ENCODE results near the gene MIOX. TPM values are rescaled to one million over a fixed set of nuclear protein-coding genes. Genes with fewer than 3 reads are reported as not detected.

Gene MIOX
- total RNA-seq, 1 donor: not detected

DNA sequence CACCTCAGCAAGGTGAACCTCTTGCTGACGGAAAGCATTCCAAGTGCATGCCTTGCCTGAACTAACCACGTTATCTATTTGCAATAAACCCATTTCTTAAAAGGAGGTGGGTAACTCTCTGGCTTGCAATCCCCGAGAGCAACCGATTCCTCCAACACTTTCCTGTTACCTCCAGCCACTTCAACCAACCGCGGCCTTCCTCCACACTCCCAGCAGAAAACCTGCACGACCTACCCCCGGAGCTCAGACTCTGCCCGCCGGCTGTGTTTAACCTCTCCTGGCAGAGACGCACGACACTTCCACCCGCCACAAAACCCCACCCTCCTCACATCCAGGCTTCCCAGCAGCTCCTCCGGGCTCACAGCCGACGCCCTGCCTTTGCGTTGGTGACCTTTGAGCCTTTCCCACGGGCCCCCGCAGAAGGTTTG, 38.0 kb downstream of the MIOX start:
- Histone ChIP-seq H3K9me3 (ENCODE audit: low read depth, low read length) (no peaks in the 10 kb centered on the region), H4K20me1 (ENCODE audit: insufficient read depth, low read length) (peaks cover 29% of the 10 kb centered on the region), H3K79me2 (ENCODE audit: insufficient read depth, low read length) (peaks cover 30% of the 10 kb centered on the region), H3K36me3 (ENCODE audit: insufficient read depth, low read length) (peaks cover 15% of the 10 kb centered on the region), H2AFZ (ENCODE audit: low read length) (peak overlapping the region; percentile 65), H3K27me3 (ENCODE audit: insufficient read depth, low read length) (no peaks in the 10 kb centered on the region), H3K4me3 (ENCODE audit: insufficient read depth, low read length) (peak overlapping the region; percentile 86), H3K27ac (ENCODE audit: low read depth, low read length) (peak overlapping the region; percentile 78), H3K4me2 (ENCODE audit: insufficient read depth, low read length) (peak overlapping the region; percentile 96), H3K4me1 (ENCODE audit: insufficient read depth, low read length) (peaks cover 13% of the 10 kb centered on the region)
- TF ChIP-seq, protein P1, sequence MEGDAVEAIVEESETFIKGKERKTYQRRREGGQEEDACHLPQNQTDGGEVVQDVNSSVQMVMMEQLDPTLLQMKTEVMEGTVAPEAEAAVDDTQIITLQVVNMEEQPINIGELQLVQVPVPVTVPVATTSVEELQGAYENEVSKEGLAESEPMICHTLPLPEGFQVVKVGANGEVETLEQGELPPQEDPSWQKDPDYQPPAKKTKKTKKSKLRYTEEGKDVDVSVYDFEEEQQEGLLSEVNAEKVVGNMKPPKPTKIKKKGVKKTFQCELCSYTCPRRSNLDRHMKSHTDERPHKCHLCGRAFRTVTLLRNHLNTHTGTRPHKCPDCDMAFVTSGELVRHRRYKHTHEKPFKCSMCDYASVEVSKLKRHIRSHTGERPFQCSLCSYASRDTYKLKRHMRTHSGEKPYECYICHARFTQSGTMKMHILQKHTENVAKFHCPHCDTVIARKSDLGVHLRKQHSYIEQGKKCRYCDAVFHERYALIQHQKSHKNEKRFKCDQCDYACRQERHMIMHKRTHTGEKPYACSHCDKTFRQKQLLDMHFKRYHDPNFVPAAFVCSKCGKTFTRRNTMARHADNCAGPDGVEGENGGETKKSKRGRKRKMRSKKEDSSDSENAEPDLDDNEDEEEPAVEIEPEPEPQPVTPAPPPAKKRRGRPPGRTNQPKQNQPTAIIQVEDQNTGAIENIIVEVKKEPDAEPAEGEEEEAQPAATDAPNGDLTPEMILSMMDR (IDR thresholded peaks at IDR 0.05; ENCODE audit: extremely low read depth, low read depth, low read length): no peak
- no peak for DNase-seq (ENCODE audit: insufficient read length, low spot score, missing footprints)

DNA sequence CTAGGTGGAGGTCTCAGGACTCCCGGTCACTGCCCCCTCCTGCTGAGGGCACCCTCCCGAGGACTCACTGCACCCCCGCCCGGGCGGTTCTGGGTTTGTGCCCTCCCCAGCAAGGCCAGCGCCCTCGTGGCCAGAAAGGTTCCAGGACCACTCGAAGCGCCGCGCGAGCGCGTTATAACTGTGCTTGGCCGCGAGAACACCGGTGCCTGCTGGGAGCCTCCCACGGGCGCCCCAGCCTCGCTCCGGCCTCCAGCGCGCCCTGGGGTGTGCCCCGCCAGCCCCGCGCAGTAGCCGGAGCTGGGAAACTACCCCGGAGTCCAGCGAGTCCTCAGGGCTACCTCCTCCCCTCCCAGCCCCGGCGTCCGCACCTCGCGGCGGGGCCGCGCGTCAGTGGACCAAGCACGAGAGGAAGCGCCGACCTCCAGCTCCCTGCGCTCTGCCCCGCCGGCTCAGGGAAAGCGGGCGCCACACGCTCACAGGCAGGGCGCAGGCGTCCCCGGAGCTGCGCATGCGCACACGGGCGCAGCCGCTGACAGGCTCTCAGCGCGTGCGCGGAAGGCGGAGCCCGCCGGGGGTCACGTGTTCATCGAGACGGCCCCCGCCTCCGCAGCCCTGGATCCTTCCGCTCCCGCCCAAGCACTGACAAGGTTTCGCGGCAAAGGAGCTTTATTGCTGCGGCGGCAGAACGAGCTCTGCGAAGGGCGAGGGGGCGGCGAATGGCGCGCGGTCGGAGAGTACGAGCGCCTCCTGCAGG, 38.6 kb downstream of the MIOX start, which contains the start of gene SCO2:
Gene SCO2, minus strand, starts transcription at position 495 of the 754 bp plus-strand sequence. CDS start 1,187 bp downstream, outside the sequence.
- H3K9me3 ChIP-seq (ENCODE audit: low read depth, low read length): no peaks in the 10 kb centered on the region
- TF ChIP-seq, protein P1 (IDR thresholded peaks at IDR 0.05; ENCODE audit: extremely low read depth, low read depth, low read length): peak; percentile 42
- H3K27me3 ChIP-seq (ENCODE audit: insufficient read depth, low read length): no peaks in the 10 kb centered on the region
- peaks cover 15% of the 10 kb centered on the region for H3K36me3 ChIP-seq (ENCODE audit: insufficient read depth, low read length)
- peak within 1 kb of the TSS; percentile 78 for H3K27ac ChIP-seq (ENCODE audit: low read depth, low read length)
- peaks cover 29% of the 10 kb centered on the region for H4K20me1 ChIP-seq (ENCODE audit: insufficient read depth, low read length)
- peaks cover 14% of the 10 kb centered on the region for H3K4me1 ChIP-seq (ENCODE audit: insufficient read depth, low read length)
- H3K4me2 ChIP-seq (ENCODE audit: insufficient read depth, low read length): peak within 1 kb of the TSS; percentile 96
- peaks cover 30% of the 10 kb centered on the region for H3K79me2 ChIP-seq (ENCODE audit: insufficient read depth, low read length)
- peak within 1 kb of the TSS; percentile 86 for H3K4me3 ChIP-seq (ENCODE audit: insufficient read depth, low read length)
- H2AFZ ChIP-seq (ENCODE audit: low read length): peak within 1 kb of the TSS; percentile 65
- DNase-seq (ENCODE audit: insufficient read length, low spot score, missing footprints): peak; percentile 100

DNA sequence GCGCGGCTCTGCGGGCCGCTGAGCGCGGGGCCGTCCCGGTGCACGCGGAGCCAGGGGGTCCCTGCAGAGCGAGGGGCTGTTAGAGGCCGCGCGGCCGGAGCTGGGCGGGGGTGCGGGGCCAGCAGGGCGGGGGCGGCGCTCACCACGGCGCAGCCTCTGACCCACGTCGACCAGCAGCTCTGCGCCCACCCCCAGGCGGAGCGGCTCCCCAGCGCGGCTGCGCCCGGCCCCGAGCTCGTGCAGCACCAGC, 39.1 kb downstream of the MIOX start:
- peak overlapping the region; percentile 56 for H3K27ac ChIP-seq (ENCODE audit: low read depth, low read length)
- DNase-seq (ENCODE audit: insufficient read length, low spot score, missing footprints): no peak
- H3K27me3 ChIP-seq (ENCODE audit: insufficient read depth, low read length): no peaks in the 10 kb centered on the region
- peaks cover 15% of the 10 kb centered on the region for H3K36me3 ChIP-seq (ENCODE audit: insufficient read depth, low read length)
- TF ChIP-seq, protein P1 (IDR thresholded peaks at IDR 0.05; ENCODE audit: extremely low read depth, low read depth, low read length): no peak
- H3K4me1 ChIP-seq (ENCODE audit: insufficient read depth, low read length): peaks cover 18% of the 10 kb centered on the region
- peak overlapping the region; percentile 15 for H2AFZ ChIP-seq (ENCODE audit: low read length)
- peak overlapping the region; percentile 96 for H3K4me2 ChIP-seq (ENCODE audit: insufficient read depth, low read length)
- H3K9me3 ChIP-seq (ENCODE audit: low read depth, low read length): no peaks in the 10 kb centered on the region
- peaks cover 29% of the 10 kb centered on the region for H4K20me1 ChIP-seq (ENCODE audit: insufficient read depth, low read length)
- H3K79me2 ChIP-seq (ENCODE audit: insufficient read depth, low read length): peaks cover 30% of the 10 kb centered on the region
- H3K4me3 ChIP-seq (ENCODE audit: insufficient read depth, low read length): peak overlapping the region; percentile 86

DNA sequence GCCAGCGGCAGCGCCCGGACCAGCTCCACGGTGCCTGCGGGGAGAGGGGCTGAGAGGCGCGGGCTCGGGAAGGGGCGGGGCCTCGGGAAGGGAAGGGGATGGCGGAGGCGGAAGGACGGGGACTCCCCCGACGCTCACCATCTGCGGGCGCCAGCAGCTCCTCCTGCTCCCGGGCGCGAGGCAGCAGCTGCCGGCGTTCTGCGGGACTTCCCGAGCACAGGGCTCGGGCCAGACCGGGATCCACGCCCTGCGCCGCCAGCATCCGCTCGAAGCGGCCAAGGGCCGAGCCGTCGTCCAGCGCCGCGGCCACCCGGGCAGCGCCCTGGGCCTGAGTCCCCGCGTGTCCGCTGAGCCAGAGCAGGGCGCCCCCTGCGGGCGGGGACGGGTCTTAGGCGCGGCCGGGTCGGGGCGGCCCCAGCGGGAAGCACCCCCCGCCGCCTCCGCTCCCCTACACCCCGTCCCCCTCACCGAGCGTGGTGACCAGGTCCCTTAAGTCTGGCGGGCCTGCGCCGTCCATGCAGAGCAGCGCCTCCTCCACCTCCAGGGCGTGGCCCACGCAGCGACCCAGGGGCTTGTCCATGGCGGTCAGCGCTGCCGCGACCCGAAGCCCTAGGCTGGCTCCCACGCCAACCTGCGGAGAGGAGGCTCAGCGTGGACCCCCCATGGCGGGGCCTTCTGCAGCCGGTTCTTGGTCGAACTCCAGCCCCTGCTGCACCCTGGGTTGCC, 39.6 kb downstream of the MIOX start:
- Histone ChIP-seq H3K4me2 (ENCODE audit: insufficient read depth, low read length) (peak overlapping the region; percentile 96), H4K20me1 (ENCODE audit: insufficient read depth, low read length) (peaks cover 29% of the 10 kb centered on the region), H3K4me3 (ENCODE audit: insufficient read depth, low read length) (peak overlapping the region; percentile 86), H3K9me3 (ENCODE audit: low read depth, low read length) (no peaks in the 10 kb centered on the region), H3K4me1 (ENCODE audit: insufficient read depth, low read length) (peaks cover 23% of the 10 kb centered on the region), H3K79me2 (ENCODE audit: insufficient read depth, low read length) (peaks cover 30% of the 10 kb centered on the region), H3K27ac (ENCODE audit: low read depth, low read length) (peak overlapping the region; percentile 56), H3K36me3 (ENCODE audit: insufficient read depth, low read length) (peaks cover 15% of the 10 kb centered on the region), H3K27me3 (ENCODE audit: insufficient read depth, low read length) (no peaks in the 10 kb centered on the region), H2AFZ (ENCODE audit: low read length) (peak overlapping the region; percentile 50)
- TF ChIP-seq, protein P1 (IDR thresholded peaks at IDR 0.05; ENCODE audit: extremely low read depth, low read depth, low read length): peak; percentile 43
- peak; percentile 98 for DNase-seq (ENCODE audit: insufficient read length, low spot score, missing footprints)
